ENCODE results near the gene PC.
"Not testable (repeated sequence)": the region's sequence is repeated elsewhere in the genome, so short reads cannot be mapped to it uniquely, and the experiment has no call there.

The PC gene

GRCh38 chr11:66842501-66842895 lies 115.7 kb downstream of the PC start:
- DNase-seq (ENCODE audit: low read depth) = no peak

DNA sequence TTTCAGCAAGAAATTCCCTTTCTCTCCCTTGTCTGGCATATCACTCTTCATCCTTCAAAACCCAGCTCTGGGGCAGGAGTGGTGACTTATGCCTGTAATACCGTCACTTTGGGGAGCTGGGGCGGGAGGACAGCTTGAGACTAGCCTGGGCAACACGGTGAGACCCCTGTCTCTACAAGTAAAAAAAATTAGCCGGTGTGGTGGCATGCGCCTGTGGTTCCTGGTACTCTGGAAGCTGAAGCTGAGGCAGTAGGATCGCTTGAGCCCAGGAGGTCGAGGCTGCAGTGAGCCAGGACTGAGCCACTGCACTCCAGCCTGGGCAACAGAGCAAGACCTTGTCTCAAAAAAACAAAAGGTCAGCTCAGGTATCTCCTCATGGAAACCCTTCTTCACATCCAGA lies 116.3 kb downstream of the PC start:
- no peak for DNase-seq (ENCODE audit: low read depth)

DNA sequence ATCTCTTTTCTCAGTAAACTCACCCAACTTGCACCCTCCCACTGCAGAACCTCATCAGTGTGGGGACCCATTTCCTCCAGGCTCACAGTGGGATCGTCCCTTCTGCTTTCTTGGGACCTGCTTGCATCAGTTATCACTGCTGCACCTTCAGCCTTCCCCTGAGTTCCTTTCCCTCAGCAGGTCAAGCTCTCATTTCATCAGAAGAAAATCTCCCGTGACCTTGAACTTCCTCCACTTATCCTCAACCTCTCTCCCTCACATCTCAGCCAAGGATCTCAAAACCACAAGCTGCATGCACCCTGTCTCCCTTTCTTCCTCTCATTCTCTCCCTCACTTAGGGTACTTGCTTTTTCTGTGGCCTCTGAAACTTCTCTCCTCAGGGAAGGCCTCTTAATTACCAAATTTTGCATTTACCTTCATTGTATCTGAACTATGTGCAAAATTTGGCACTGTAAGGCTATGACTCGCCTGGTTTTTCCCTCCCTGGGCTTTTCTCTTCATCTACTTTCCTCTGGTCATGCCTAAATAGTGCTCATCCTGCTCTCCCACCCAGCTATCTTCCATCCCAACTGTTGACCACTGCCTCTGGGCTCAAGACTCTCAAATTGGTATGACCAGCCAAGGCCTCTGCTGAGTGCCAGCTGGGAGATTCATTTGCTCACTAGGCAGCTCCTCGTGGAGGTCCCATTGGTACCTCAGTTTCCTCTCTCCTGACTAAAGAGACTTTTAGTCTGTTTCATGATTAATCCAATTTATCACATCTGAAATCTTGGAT lies 117.7 kb downstream of the PC start:
- DNase-seq (ENCODE audit: low read depth) = no peak

- DNase-seq (ENCODE audit: low read depth) = no peak
These were observed 122.3 kb downstream of the PC start for GRCh38 chr11:66835768-66836405.

- DNase-seq (ENCODE audit: low read depth) = no peak
These were observed 123.2 kb downstream of the PC start for GRCh38 chr11:66834943-66835342.

GRCh38 chr11:66834539-66834845 lies 123.7 kb downstream of the PC start:
- DNase-seq (ENCODE audit: low read depth) = no peak

- not testable (repeated sequence) for DNase-seq (ENCODE audit: low read depth)
These were observed 133.6 kb downstream of the PC start for GRCh38 chr11:66824573-66824972.

DNA sequence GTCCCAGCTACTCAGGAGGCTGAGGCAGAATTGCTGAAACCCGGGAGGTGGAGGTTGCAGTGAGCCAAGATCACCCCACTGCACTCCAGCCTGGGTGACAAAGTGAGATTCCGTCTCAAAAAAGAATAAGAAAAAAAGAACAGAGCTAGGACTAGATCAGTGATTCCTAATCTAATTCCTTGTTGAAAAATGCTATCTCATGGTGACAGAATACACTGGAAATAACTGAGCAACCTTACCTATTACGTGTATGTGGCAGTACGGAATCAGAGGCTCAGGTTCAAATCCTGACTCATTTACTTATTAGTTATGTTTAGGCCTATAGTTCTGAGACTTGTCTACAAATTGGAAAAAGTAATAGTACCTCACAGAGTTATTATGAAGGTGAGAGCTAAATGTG lies 134.5 kb downstream of the PC start:
- no peak for DNase-seq (ENCODE audit: low read depth)

GRCh38 chr11:66820901-66821300 lies 137.3 kb downstream of the PC start:
- no peak for DNase-seq (ENCODE audit: low read depth)

DNA sequence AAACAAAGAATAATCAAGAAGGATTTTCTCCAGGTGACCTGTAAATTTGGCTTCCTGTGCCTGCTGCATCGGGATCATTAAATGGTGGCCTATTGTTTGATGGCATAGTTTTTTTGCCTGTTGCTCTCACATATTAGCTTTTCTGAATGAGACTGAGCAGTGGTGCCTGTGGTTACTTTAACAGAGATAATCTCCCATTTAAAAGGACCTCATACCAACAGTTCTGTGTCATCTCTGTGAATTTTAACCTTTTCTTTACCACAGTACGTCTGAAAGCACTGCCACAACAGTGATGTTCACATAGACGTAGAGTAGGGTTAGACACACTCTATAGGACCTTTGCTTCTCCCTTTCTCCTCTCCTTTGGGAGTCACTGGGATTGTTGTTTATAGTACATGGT lies 137.8 kb downstream of the PC start:
- DNase-seq (ENCODE audit: low read depth) = no peak

- no peak for DNase-seq (ENCODE audit: low read depth)
These were observed 139.8 kb downstream of the PC start for GRCh38 chr11:66818231-66818955.

DNA sequence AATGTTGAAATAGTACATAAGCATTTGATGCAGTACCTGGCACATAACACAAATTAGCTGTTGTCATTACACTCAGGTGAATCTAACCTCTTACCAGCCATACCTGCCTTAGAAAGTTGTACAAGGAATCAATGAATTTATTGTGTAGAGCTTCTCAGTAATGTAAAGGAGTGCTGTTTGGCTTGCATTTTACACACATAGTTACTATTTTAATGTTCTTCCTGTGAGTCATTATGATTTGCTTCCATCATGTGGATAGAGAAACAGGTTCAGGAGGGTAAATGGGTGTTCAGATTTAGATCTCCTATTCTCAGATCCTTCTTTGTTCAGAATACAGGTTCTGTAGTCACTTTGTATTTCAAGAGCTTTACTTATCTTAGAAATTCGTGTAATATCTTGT lies 142.5 kb downstream of the PC start:
- DNase-seq (ENCODE audit: low read depth) = no peak

DNA sequence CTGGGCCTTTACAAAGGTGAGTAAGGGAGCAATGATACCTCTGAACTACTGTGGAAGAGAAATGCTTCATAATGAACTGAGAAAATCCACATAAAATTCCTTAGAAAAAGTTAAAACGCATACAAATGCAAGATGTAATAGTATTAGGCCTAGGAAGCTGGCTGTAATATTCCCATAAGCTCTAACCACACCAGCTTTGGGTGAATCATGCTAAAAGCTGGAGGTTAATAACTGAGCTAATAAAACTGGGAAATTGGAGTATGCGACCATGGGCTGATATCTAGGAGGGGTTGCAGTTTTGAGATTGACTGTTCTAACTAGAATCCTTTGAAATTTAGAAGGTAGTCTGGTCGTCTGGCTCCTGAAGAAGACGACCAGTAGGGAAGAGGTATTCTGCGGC lies 143.5 kb downstream of the PC start:
- no peak for DNase-seq (ENCODE audit: low read depth)

- DNase-seq (ENCODE audit: low read depth) = no peak
These were observed 147.5 kb downstream of the PC start for GRCh38 chr11:66810576-66811185.

- DNase-seq (ENCODE audit: low read depth) = no peak
These were observed 148.6 kb downstream of the PC start for GRCh38 chr11:66809592-66809991.

DNA sequence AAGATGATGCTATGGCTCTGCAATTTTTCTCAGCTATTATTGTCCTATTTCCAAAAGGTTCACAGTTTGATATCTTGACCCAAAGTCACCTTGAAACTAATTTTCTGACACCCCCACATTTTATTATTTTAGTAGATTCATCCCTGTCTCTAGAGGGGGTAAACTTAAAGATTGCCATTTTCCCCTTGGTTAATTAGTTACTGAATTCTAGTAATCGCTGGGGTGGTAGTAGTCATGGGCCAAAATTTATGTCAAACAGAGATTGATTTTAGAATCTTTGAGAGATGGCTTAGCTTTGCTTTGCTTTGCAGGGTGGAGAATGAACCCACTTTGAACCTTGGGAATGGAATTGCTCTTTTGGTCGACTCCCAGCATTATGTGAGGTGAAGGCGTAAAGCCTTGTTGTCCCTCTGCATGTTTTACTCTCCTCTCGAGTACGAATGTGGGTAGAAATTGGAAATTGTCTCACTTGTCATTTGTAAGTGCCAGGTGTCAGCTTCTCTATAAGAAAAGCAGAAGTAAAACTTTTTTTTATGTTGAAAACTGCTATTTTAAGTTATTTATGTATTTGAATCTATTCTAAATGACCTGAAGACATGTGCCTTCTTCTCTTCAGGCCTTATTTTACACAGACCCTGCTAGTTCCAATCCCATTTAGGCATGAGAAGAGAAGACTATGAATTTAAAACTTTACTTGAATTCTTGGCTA lies 157.3 kb downstream of the PC start:
- DNase-seq (ENCODE audit: low read depth) = no peak

DNA sequence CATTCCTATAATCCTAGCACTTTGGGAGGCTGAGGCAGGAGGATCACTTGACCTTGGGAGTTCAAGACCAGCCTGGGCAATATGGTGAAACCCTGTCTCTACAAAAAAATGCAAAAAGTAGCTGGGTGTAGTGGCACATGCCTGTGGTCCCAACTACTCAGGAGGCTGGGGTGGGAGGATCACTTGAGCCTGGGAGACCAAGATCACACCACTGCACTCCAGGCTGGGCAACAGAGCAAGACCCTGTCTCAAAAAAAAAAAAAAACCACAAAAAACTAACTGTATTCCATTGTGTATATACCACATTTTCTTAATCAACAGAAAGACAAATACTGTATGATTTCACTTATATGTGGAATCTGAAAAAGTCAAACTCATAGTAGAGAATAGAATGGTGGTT lies 158.4 kb downstream of the PC start:
- not testable (repeated sequence) for DNase-seq (ENCODE audit: low read depth)
